GM12878 (cell line): Measurements from ENCODE around the gene COL25A1. TPM values are rescaled to one million over a fixed set of nuclear protein-coding genes. Genes with fewer than 3 reads are reported as not detected.

Experiments used
- IKZF1 ChIP-seq: fragments of 450-650 bp; conservative IDR thresholded peaks from 2 replicates; pipeline ENCODE4 v1.6.1; 2017; ENCODE audit warnings: antibody characterized with exemption, mild to moderate bottlenecking
- polyA plus RNA-seq, 11 experiments: library from polyadenylated mRNA; depleted of rRNA in 4 of 11; unstranded in 6 of 11; stranded (reverse) in 5 of 11; fragments of >200 nt; fragmentation: Nextera tagmentation in 4 of 11; fragmentation: Illumina TruSeq in 1 of 11; extraction: Ambion mirVana in 4 of 11; extraction: Trizol in 1 of 11; gene quantifications; 1 replicate in 1 of 11; 2 replicates in 10 of 11; pipeline versions ENCODE4 v1.2.1 to v1.2.3, GENCODE V29; 2011 to 2016; ENCODE audit warnings: inconsistent platforms in 2 of 11, missing spikeins in 2 of 11, low read depth in 1 of 11
- total RNA-seq, 4 experiments: library from RNA; depleted of rRNA in 3 of 4; stranded (reverse); fragments of >200 nt in 3 of 4; fragmentation: Illumina TruSeq in 1 of 4; extraction: Trizol in 1 of 4; gene quantifications; 2 replicates each; pipeline versions ENCODE4 v1.2.1 to v1.2.3, GENCODE V29; 2013 to 2021
- TF ChIP-seq, protein P1 (sequence below): fragments of 450-650 bp; IDR thresholded peaks from 2 replicates; pipeline ENCODE4 v1.6.1; 2018; ENCODE audit warnings: mild to moderate bottlenecking, low read depth, moderate library complexity; ENCODE audit not compliant: partially characterized antibody
- TF ChIP-seq, protein P2 (sequence below): fragments of 450-650 bp; IDR thresholded peaks from 2 replicates; pipeline ENCODE4 v1.6.1; 2014; ENCODE audit warnings: mild to moderate bottlenecking
- TF ChIP-seq, protein P3 (sequence below): fragments of 450-650 bp; IDR thresholded peaks from 2 replicates; pipeline ENCODE4 v1.6.1; 2017; ENCODE audit warnings: mild to moderate bottlenecking
- TF ChIP-seq, protein P4 (sequence below): IDR thresholded peaks from 2 replicates; pipeline ENCODE4 v1.6.1; 2011; ENCODE audit warnings: low read depth, low read length, improper control_type of control experiment, borderline replicate concordance

The COL25A1 gene
- total and polyA plus RNA-seq, 10 of the 15 experiments (the other 5 are each of a cell fraction or from before 2014, with no cell fraction given), result 0.01 to 0.26 (median 0.12) TPM; not detected in 6

DNA sequence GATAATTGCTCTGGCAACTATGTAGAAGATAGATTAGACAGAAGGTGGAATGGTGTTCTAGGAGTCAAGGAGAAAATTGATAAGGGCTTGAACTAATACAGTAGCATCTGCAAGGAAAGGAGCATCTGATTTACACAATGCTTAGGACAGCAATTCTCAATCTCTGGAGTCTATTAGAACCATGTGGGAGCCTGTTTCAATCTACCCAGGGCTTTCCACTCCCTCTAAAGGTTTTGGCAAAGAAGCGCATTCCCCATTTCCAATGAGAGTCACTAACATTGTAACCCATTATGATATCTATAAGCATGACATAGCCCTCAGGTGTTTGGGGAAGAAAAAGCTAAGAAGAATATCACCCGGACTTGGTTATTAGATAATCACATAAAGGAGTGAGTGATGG lies 168.2 kb downstream of the COL25A1 start (continued):
- TF ChIP-seq, protein P1, sequence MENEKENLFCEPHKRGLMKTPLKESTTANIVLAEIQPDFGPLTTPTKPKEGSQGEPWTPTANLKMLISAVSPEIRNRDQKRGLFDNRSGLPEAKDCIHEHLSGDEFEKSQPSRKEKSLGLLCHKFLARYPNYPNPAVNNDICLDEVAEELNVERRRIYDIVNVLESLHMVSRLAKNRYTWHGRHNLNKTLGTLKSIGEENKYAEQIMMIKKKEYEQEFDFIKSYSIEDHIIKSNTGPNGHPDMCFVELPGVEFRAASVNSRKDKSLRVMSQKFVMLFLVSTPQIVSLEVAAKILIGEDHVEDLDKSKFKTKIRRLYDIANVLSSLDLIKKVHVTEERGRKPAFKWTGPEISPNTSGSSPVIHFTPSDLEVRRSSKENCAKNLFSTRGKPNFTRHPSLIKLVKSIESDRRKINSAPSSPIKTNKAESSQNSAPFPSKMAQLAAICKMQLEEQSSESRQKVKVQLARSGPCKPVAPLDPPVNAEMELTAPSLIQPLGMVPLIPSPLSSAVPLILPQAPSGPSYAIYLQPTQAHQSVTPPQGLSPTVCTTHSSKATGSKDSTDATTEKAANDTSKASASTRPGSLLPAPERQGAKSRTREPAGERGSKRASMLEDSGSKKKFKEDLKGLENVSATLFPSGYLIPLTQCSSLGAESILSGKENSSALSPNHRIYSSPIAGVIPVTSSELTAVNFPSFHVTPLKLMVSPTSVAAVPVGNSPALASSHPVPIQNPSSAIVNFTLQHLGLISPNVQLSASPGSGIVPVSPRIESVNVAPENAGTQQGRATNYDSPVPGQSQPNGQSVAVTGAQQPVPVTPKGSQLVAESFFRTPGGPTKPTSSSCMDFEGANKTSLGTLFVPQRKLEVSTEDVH, result no peak
- TF ChIP-seq IKZF1, result no peak
- TF ChIP-seq, protein P2, sequence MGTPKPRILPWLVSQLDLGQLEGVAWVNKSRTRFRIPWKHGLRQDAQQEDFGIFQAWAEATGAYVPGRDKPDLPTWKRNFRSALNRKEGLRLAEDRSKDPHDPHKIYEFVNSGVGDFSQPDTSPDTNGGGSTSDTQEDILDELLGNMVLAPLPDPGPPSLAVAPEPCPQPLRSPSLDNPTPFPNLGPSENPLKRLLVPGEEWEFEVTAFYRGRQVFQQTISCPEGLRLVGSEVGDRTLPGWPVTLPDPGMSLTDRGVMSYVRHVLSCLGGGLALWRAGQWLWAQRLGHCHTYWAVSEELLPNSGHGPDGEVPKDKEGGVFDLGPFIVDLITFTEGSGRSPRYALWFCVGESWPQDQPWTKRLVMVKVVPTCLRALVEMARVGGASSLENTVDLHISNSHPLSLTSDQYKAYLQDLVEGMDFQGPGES, result no peak
- TF ChIP-seq, protein P3, sequence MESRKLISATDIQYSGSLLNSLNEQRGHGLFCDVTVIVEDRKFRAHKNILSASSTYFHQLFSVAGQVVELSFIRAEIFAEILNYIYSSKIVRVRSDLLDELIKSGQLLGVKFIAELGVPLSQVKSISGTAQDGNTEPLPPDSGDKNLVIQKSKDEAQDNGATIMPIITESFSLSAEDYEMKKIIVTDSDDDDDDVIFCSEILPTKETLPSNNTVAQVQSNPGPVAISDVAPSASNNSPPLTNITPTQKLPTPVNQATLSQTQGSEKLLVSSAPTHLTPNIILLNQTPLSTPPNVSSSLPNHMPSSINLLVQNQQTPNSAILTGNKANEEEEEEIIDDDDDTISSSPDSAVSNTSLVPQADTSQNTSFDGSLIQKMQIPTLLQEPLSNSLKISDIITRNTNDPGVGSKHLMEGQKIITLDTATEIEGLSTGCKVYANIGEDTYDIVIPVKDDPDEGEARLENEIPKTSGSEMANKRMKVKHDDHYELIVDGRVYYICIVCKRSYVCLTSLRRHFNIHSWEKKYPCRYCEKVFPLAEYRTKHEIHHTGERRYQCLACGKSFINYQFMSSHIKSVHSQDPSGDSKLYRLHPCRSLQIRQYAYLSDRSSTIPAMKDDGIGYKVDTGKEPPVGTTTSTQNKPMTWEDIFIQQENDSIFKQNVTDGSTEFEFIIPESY, result no peak
- TF ChIP-seq, protein P4, sequence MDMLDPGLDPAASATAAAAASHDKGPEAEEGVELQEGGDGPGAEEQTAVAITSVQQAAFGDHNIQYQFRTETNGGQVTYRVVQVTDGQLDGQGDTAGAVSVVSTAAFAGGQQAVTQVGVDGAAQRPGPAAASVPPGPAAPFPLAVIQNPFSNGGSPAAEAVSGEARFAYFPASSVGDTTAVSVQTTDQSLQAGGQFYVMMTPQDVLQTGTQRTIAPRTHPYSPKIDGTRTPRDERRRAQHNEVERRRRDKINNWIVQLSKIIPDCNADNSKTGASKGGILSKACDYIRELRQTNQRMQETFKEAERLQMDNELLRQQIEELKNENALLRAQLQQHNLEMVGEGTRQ, result no peak
